ENCODE data around the gene MTAP.

DNA sequence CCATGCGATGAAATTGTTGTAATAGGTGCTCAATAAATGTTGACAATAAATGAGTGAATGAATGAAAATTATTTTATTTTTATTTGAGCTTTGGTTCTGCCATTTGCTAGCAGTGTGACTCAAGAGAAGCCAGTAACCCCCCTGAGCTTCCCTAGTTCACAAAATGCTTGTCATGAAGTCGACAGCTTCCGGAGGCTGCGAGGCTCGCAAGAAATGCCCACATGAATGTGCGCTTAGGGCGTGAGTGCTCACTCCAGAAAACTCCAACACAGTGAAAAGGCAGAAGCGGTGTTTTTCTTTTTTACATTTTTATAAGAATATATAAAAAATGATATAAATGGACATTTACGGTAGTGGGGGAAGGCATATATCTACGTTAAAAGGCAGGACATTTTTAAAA, 165.3 kb downstream of the MTAP start:
- TF ChIP-seq GATA2 (IDR thresholded peaks at IDR 0.05; ENCODE audit: low read depth, low read length) (no peak), GATA3 (IDR thresholded peaks at IDR 0.05; ENCODE audit: low read depth, low read length) (no peak)

All from SH-SY5Y (cell line).